Retinal pigment epithelial cell (primary cell): ENCODE measurements around the gene SLC22A1.
"Not testable (repeated sequence)": the region's sequence is repeated elsewhere in the genome, so short reads cannot be mapped to it uniquely, and the experiment has no call there.

Experiments
- DNase-seq: peaks from one replicate; pipeline ENCODE4 v3.0.0-alpha.2; 2010; ENCODE audit warnings: low read depth
- H3K4me3 ChIP-seq: 2 replicates; pipeline ENCODE4 v1.5.1; 2011; ENCODE audit warnings: mild to moderate bottlenecking, low read length, control low read depth, moderate library complexity
- TF ChIP-seq, protein P1 (sequence below): conservative IDR thresholded peaks from 2 replicates; pipeline ENCODE4 v1.5.1; 2011; ENCODE audit warnings: low read depth, low read length, control low read depth, inconsistent platforms

Gene SLC22A1

DNA sequence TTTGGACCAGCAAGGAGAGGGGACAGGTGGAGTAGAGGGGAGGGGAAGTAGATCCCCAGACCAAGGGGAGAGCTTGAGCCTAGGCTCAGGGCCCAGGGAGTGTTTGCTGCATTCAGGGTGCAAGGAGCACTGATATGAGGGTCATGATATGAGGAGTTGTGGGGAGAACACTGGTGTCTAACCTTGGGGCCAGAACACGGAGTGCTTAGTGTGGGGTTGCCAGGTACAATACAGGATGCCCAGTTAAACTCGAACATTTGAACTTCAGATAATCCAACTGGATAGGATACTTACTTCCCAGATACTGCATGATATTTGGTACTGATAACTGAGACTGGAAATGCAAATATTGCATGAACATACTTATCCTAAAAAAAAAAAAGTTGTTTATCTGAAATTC, 2.4 kb downstream of the SLC22A1 start:
- TF ChIP-seq, protein P1, sequence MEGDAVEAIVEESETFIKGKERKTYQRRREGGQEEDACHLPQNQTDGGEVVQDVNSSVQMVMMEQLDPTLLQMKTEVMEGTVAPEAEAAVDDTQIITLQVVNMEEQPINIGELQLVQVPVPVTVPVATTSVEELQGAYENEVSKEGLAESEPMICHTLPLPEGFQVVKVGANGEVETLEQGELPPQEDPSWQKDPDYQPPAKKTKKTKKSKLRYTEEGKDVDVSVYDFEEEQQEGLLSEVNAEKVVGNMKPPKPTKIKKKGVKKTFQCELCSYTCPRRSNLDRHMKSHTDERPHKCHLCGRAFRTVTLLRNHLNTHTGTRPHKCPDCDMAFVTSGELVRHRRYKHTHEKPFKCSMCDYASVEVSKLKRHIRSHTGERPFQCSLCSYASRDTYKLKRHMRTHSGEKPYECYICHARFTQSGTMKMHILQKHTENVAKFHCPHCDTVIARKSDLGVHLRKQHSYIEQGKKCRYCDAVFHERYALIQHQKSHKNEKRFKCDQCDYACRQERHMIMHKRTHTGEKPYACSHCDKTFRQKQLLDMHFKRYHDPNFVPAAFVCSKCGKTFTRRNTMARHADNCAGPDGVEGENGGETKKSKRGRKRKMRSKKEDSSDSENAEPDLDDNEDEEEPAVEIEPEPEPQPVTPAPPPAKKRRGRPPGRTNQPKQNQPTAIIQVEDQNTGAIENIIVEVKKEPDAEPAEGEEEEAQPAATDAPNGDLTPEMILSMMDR: no peak
- DNase-seq: no peak
- no peak overlapping the region for H3K4me3 ChIP-seq

DNA sequence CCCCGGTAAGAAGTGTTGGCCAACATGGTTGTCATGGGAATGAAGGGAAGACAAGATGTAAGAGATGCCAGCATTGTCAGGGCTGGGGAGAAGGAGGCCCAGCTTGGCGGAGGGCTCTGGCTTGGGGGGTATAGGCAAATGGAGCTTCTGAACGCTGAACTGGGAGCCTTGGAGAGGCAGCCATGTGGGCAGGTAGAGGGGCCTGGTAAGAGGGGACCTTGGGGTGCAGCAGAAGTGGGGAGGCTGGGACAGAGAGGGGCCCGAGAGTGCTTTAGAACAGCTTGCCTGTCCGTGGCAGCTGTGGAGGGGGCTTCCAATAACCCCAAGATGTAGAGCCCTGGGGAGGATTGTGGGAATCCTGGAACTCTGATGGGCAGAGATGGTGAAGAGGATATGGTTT, 3.0 kb downstream of the SLC22A1 start:
- no peak overlapping the region for H3K4me3 ChIP-seq
- no peak for DNase-seq
- TF ChIP-seq, protein P1: no peak

DNA sequence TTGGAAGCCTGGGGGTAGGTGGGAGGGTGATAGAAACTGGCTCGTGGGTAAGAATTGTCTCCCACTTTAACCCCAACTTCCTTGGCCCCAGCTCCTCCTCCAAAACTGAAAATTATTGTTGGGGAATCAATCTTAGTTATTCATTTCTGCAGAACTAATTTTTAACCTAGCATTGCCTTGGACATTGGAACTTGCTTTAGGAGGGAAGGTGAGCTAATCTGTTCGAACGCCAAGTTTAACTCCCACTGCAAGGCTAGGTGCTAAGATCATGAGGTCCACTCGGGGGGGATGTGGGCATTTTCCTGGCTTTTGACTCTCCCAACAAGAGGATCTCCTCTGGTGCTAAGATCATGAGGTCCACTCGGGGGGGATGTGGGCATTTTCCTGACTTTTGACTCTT, 3.5 kb downstream of the SLC22A1 start:
- not testable (repeated sequence) for DNase-seq, H3K4me3 ChIP-seq

DNA sequence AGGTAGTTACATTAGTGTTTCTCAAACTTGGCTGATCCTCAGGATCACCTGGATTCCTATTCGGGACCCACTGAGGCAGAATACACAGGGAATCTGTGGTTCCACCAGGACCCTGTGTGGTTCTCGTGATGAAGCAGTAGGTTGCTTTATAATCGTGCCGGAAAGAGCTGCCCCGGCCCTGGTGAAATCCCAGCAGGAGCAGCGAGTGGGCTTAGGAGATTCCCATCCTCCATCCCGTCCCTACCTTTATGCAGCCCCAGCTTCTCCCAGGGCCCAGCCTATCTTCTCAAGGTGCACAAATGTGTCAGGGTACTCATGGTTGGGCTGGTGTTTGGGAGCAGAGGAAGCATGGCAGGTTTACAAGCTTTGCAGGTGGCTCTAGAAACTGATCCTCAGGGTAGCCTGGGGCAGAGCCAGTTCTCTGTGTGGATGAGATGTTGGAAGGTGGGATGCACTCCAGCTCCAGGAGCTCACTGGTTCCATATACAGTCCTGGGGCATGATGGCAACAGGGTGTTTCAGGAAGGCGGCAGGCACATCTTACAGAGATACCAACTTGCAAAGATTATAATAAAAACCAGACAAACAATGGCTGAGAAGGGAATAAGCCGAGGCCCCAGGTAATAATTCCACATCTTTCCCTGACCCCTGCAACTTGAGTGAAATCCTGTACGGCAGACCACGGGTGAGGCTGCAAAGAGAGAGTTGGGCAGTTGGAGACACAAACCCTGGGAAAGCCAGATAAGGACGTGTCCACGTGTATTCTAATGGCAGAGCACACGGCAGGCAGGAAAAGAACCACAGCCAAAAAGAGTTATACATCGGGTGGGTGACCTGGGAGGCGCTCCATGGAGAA, 5.9 kb downstream of the SLC22A1 start:
- DNase-seq: no peak
- H3K4me3 ChIP-seq: no peak overlapping the region
- TF ChIP-seq, protein P1: no peak

DNA sequence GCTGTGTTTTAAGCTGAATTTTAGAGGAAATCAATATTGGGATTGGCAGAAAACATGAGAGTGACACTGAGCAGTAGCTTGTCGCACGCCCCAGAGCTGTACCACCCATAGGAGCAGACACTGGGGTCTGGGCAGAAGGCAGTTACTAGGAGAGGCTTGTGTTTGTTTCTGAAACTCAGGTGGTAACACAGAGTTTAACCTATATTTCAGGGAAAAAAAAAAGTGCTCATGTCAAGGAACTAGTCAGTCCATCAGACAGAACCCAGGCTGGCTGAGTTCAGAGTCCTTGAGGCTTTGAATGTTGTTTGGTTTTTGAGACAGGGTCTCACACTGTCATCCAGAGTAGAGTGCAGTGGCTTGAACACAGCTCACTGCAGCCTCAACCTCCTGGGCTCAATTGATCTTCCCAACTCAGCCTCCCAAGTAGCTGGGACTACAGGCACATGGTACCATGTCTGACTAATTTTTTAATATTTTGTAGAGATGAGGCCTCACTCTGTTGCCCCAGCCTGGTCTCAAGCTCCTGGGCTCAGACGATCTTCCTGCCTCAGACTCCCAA, 6.6 kb downstream of the SLC22A1 start:
- H3K4me3 ChIP-seq: no peak overlapping the region
- TF ChIP-seq, protein P1: no peak
- DNase-seq: no peak

DNA sequence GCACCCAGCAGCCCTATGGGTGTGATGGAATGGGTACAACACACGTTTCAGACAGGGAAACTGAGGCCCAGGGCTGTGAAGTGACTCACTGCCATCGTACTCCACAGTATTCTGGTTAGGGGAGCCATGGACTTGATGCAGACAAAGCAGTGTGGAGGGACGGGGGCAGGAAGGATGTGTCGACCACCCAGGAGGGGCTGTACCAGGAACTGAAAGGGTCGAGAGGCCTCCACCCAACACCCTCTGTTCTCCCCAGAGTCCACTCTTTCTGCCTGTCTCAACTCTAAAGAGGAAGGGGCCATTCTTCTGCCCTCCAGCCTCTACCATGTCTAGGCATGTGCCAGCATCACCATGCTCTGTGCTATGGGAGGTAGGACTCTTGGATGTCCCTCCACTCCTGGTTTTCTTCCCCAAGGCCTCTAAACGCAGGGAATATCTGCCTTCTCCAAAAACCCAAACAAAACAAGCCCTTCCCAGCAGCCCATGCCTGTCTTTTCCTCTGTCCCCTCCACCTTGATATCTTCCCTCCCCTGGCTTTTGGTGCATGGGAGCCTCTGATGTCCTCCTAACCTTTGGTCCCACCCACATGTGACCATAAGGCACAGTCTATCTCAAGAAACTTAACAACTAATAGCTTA, 7.4 kb downstream of the SLC22A1 start:
- H3K4me3 ChIP-seq: no peak overlapping the region
- TF ChIP-seq, protein P1: no peak
- no peak for DNase-seq

DNA sequence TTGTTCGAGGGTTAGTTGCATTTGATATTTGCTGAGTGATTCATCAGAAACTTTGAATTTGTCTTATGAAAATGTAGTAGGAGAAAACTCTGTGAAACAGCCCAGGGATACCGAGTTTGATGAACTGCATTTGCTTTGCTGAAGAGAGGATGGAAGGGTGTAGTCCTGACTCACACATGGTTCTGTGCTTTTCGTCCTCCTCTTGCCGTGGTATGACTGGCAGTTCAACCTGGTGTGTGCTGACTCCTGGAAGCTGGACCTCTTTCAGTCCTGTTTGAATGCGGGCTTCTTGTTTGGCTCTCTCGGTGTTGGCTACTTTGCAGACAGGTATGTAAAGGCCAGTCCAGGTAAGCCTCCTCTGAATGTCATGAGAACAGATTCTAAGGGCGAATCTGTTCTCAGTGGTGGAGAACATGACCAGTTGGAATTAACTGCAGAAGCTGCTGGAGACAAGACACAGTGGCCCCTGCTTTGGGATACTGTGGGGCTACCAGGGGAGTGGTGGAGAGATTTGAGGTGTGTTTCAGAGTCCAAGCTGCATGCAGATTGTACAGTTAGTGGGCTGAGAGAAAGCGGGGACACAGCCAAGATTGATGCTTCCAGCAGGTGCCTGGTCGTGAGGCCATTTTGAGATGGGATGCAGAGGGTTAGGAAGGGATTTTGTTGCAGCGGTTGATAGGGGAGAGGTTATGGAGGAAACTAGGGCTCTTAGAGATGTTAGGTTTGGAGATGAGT, 8.4 kb downstream of the SLC22A1 start:
- TF ChIP-seq, protein P1: no peak
- no peak for DNase-seq
- H3K4me3 ChIP-seq: no peak overlapping the region
